HG03521 (cell line): ENCODE results near the gene JUN.

Source experiments
- ATAC-seq: cut with Tn5 transposase; IDR thresholded peaks from one replicate; pipeline ENCODE4 v1.9.1; 2021; ENCODE audit warnings: mild to moderate bottlenecking, moderate library complexity; ENCODE audit not compliant: unreplicated experiment

Gene JUN

GRCh38 chr1:58783993-58784757, at the start of gene JUN:
Gene JUN, minus strand, starts transcription at chr1:58784047. Its CDS starts 977 bp downstream, at chr1:58783070.
- ATAC-seq = peak; percentile 74

GRCh38 chr1:58833166-58833565, 49.3 kb upstream of the JUN start:
- no peak for ATAC-seq

GRCh38 chr1:58830291-58830690, 46.4 kb upstream of the JUN start:
- no peak for ATAC-seq

GRCh38 chr1:58829866-58830265, 46.0 kb upstream of the JUN start:
- ATAC-seq = no peak

DNA sequence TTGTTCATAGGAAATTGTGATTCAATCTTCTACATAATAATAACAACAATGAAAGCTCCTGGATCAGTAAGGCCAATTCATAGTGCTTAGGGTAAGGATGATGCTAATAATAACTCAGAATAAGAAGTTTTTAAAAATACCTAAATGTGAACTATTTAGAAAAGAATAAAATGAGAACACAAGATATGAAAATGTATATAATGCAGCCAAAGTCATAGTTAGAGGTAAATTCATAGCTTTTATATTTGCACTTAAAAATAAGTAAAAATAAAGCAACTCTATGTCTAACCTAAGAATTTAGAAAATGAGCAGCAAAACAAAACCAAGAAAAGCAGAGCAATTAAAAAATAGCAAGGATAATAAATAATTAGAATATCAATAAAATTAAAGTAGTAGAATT, 43.5 kb upstream of the JUN start:
- no peak for ATAC-seq

DNA sequence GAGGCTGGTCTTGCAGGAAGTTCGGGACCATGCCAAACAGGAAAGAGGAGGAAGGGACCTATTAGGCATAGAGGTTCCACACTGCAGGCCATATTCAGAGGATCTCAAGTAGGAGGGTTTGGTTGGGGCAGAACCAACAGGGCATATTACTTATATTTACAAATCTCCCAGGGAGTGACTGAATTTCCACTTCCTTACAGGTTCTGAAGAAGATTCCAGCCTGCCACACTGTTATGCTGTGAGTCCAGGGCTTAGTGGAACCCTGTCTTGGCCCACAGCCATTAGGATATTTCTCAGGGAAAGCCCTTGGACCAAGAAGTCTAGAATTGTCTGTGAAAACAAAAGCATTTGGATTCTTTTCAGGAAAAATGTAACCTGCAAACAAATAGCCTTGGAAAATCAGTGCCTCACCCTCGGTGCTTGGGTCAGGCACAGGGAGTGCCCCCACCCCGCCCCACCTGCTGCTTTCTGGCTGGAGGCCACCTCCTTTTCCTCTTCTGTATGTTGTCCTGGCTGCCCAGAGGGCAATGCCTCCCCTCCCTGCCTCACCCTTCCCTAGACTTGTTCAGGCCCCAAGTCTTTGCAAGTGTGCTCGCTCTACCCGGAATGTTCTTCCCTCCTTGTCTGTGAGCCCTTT, 41.0 kb upstream of the JUN start:
- ATAC-seq = no peak

DNA sequence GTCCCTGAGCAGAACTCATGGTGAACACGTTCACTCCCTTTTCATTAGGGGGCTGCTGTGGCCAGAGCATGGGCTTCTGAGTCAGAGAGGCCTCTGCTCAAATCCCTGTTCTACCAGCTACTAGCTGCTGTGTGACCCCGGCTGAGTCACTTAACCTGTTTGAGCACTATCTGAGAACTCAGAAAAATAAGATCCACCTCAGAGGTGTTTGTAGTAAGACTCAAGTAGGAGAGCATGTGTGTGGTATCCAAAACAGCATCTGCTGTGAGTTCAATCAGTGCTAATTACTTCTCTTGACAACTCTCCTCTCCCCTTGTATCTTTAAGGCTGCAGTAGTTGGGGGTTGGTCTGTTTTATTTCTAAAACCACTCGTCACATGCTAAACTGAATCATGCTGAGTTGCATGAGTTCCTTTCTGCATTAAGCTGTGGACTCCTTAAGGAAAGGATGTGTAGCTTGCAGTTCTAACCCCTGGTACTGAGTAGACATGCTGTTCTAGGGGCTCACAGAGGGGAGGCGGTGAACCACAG, 39.7 kb upstream of the JUN start:
- ATAC-seq = no peak

GRCh38 chr1:58821309-58821708, 37.5 kb upstream of the JUN start:
- ATAC-seq = no peak

GRCh38 chr1:58818976-58819375, 35.1 kb upstream of the JUN start:
- no peak for ATAC-seq

DNA sequence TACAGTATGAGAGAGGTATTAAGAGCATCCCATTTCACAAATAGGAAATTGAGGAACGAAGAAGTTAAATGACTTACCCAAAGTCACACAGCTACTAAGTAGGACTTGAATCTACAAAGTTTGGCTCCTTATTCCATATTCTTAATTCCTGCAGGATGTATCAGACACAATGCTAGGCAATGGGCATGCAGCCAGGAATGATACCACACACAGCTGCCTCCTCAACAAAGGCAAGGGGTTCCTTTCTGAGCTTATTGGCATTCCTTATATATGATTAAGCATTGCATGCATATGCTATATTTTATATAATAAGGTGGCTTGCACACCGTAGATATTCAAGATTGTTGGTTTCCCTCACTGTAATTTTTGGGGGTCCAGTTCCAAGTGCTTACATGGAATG, 34.2 kb upstream of the JUN start:
- ATAC-seq = no peak

DNA sequence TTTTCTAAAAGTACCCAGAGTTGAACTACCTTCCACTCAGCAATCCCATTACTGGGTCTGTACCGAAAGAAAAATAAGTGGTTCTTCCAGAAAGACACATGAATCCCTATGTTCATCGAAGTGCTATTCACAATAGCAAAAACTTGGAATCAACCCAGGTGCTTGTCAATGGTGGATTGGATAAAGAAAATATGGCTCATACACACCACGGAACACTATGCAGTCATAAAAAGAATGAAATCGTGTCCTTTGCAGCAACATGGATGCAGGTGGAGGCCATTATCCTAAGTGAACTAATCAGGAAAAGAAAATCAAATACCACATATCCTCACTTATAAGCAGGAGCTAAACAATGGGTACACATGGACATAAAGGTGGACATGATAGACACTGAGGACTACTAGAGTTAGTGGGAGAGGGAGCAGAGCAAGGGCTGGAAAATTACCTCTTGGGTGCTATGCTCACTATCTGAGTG, 32.9 kb upstream of the JUN start:
- no peak for ATAC-seq

GRCh38 chr1:58816072-58816746, 32.4 kb upstream of the JUN start:
- peak; percentile 90 for ATAC-seq

GRCh38 chr1:58815686-58816071, 31.8 kb upstream of the JUN start:
- ATAC-seq = peak; percentile 1

GRCh38 chr1:58815069-58815685, 31.3 kb upstream of the JUN start:
- ATAC-seq = peak; percentile 54

DNA sequence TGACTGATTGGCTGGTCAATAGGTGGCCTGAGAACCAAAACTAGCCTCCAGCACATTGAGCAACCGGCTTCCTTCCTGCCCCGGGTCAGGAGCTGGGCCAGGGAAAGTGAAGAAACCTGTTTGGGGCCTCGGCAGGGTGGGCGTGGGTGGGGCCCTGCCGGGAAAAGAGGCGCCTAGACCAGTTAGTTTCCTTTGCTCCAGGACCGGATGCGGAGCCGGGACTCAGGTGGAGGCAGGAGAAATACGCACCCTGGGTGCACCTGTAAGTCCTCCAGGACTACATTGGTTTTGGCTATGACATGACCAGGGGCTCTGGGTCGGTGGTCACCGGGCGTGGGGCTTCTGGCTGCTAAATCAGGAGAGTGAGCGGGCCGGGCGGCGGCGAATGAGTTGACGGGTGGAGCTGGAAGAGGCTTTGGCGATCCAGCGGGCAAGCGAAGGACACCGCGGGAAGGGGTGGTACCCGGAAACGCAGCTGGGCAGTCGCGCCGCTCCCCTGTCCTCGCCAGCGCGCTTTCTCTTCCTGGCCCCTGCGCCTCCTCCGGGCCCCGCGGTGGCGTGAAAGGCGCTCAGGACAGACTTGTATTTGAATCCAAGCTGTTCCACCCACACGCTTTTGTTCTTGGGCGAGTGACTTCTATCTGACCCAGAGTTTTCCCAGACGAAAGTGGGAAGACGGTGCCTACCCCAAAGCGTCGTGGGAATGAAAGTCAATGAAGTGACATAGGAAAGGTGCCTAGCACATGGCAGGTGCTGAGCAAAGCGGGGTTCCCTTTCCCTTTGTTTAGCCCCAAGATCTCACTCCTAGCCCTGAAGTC, 30.6 kb upstream of the JUN start:
- no peak for ATAC-seq

DNA sequence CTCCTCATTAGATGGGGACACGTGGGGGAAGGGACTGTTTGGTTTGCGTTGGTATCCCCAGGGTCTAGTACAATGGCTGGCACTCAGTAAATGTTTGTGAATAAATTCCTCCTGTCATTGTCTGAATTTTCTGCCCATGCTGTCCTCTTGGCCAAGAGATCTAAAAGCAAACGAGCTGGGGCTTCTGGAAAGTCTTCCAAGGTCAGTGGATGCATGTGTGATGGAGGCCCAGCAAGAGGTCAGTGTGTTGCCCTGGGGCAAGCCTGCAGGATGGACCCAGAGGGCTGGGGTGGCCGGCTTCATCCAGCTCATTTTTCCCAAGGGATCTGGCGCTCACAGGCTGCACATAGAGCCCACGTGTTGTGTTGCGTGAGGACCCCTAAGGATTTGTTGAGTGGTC, 30.0 kb upstream of the JUN start:
- ATAC-seq = no peak

GRCh38 chr1:58813361-58813760, 29.5 kb upstream of the JUN start:
- no peak for ATAC-seq

GRCh38 chr1:58812926-58813325, 29.1 kb upstream of the JUN start:
- ATAC-seq = no peak

- no peak for ATAC-seq
Observed at GRCh38 chr1:58812468-58812867, 28.6 kb upstream of the JUN start.

DNA sequence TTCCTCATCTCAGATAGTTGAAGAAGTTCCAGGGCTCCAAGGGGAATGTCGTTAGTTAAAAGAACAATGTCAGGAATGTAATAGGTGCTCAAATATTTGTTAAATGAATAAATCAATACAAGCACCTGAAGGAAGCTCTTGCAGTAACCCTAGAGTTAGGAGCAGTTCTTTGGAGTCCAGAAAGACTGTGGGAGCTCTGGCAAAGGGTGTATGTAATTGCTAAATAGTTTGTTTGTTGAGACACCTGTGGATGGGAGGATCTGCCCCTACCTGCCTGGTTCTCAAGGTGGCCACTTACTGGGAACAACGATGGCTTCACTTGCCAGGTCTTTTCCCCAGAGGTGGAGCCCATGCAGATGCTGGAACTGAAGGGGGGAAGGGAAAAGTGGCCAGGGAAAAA, 27.5 kb upstream of the JUN start:
- ATAC-seq = no peak
